ENCODE data around the gene KLHL3. TPM values are rescaled to one million over a fixed set of nuclear protein-coding genes. Genes with fewer than 3 reads are reported as not detected.

Gene KLHL3
- total RNA-seq, 4 donors from 2014 or later, result 1.8 to 9.8 (median 4.0) TPM

DNA sequence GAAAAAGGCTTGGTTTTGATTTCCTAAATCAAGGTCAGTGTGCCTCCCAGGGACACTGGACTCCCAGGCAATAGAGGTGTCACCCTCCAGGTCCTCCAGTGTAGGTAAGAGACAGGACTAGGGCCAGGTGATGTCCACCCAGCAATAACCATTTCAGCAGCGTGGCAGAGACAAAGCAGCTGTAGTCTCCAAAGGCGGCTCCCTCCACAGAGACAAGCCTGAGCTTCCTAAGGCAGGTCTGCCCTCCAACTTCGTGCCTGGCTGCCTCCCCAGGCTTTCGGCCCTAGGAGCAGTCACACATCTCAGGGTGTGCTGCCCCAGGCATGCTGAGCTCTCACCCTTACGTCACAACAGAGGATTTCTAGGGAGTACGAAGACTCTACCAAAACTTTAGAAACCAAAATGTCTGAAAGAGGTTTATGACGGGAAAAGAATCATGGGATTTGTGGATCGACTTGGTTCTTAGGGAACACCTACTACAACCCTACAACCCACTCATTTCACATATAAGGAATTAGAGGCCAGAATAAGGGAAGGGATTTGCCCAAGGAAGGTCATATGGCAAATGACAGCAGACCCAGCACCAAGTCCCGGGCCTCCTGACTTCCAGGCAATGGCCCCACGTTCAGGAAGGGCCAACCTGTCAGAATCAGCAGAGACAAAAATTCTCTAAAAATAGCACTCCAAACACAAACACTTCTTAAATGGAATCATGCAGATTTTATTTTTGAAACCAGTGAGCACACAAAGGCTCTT lies 105.5 kb downstream of the KLHL3 start:
- TF ChIP-seq, protein P1, sequence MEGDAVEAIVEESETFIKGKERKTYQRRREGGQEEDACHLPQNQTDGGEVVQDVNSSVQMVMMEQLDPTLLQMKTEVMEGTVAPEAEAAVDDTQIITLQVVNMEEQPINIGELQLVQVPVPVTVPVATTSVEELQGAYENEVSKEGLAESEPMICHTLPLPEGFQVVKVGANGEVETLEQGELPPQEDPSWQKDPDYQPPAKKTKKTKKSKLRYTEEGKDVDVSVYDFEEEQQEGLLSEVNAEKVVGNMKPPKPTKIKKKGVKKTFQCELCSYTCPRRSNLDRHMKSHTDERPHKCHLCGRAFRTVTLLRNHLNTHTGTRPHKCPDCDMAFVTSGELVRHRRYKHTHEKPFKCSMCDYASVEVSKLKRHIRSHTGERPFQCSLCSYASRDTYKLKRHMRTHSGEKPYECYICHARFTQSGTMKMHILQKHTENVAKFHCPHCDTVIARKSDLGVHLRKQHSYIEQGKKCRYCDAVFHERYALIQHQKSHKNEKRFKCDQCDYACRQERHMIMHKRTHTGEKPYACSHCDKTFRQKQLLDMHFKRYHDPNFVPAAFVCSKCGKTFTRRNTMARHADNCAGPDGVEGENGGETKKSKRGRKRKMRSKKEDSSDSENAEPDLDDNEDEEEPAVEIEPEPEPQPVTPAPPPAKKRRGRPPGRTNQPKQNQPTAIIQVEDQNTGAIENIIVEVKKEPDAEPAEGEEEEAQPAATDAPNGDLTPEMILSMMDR (IDR thresholded peaks at IDR 0.05), result no peak
- DNase-seq (ENCODE audit: low spot score) (no peak), ATAC-seq (ENCODE audit: low FRiP score) (no peak)

DNA sequence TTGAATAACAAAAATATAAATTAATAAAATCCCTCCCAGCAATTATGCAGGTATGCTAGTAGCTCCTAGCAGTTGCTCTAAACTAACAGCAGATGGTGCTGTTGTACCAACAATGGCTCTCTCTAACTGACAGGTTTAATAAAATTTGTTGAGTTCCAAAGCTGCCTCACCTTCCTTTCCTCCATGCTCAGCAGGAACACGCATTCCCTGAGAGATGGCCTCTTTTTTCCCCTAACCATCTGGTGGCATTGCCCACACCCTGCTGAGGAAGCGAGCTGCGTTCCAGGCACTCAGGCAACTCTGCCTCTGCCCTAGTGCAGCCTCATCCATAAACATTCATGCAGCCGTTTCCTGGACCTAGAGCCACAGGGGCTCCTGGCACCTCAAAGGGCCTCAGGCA lies 106.2 kb downstream of the KLHL3 start:
- ATAC-seq (ENCODE audit: low FRiP score) (no peak), DNase-seq (ENCODE audit: low spot score) (no peak)
- TF ChIP-seq, protein P1 (IDR thresholded peaks at IDR 0.05), result peak in 1 of 3 donors; percentile 19

DNA sequence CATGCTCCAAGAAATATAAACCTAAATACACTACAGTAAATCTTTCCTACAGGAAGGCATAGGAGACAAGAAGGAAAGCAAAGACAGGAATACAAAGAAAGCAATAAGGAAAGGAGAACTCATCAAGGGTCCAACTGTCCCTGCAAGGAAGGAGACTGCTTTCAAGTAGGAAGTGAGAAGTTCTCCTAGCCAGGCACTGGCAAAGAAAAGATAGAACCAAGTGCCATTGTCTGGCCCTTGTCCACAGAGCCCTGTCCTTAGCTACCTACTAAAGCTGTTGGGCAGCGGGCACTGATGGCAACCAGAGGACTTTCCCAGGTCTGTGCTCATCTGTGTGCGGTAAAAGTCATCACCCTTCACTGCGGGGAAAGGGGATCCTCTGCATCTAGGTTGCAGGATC lies 108.2 kb downstream of the KLHL3 start:
- no peak for DNase-seq (ENCODE audit: low spot score)
- no peak for ATAC-seq (ENCODE audit: low FRiP score)
- TF ChIP-seq, protein P1 (IDR thresholded peaks at IDR 0.05), result no peak

DNA sequence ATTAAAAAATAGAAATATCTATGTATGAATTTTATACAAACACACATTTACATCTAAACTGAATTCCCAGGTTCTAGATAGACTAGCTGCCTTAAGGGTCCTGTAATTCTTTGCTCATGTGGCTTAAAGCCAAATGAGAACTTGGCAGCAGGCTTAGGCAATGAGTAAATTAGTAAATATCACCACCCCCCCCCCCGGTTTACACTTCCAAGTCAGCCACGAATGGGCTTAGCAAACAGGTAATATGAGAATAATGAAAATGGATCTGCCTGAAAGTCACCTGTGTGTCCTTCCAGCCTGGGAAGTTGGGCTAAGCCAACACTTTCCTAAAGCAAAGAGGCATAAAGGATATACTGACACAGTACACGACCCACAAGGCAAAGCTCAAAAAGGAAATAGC lies 108.6 kb downstream of the KLHL3 start:
- no peak for DNase-seq (ENCODE audit: low spot score)
- TF ChIP-seq, protein P1 (IDR thresholded peaks at IDR 0.05), result no peak
- ATAC-seq (ENCODE audit: low FRiP score), result no peak

DNA sequence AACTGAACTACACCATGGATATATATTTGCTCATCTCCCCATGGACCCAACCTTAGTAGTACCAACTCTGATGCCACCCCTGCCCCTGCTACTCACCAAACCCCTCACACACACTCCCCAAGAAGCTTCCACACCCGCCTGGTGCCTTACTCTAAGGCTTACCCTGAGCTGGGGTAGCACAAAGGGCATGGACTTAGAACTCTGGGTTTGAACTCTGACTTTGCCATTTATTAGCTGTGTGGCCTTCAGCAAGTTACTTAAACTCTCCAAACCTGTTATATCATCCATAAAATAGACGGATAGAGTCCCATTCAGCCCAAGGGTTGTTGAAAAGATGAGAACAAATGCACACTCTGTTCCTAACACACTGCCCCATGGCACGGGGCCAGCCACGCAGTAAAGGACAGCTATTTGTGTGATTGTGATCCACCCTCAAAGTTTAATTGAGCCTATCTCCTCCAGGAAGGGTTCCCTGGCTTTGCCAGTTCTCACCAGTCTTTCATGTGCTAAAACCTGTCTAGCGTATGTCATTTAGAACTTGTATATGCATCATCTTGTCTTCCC lies 111.0 kb downstream of the KLHL3 start:
- TF ChIP-seq, protein P1 (IDR thresholded peaks at IDR 0.05), result no peak
- ATAC-seq (ENCODE audit: low FRiP score), result no peak
- DNase-seq (ENCODE audit: low spot score), result no peak

DNA sequence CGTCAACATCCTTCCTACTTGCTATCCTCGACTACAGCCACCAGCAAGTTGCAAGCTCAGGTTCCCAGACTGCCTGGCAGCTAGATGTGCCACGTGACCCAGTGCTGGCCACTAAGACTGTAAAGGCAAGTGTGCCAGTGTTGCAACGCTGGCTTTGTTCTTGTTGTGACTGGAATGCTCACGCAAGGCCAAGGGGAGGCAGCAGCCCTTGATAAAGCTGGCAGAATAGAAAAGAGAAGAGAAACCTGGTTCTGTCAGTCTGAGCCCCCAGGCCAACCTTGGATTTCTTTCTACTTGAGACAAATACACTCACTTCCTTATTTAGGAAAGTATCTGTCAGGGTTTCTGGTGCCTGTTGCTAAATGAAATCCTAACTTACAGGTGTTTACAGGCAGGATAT lies 113.0 kb downstream of the KLHL3 start:
- TF ChIP-seq, protein P1 (IDR thresholded peaks at IDR 0.05), result no peak
- no peak for DNase-seq (ENCODE audit: low spot score)
- ATAC-seq (ENCODE audit: low FRiP score), result no peak

All from omental fat pad (tissue), 4 donors.